Stimulated activated CD8-positive, alpha-beta memory T cell treated with anti-CD3 and anti-CD28 coated beads, Interleukin-7, amount 100 ng/mL, for 48 hours (primary cell): ENCODE results near the gene RAET1L.
"Not testable (repeated sequence)": the region's sequence is repeated elsewhere in the genome, so short reads cannot be mapped to it uniquely, and the experiment has no call there.

Experiments used
- DNase-seq, 2 donors: peaks; one replicate each; pipeline ENCODE4 v3.0.0-alpha.2; 2020; ENCODE audit warnings: low read depth in 1 of 2; ENCODE audit errors: extremely low read depth in 1 of 2

RAET1L gene

GRCh38 chr6:149995971-149996370 lies 29.4 kb downstream of the RAET1L start:
- no peak for DNase-seq

- DNase-seq: no peak
Observed at GRCh38 chr6:149995235-149995750, 30.0 kb downstream of the RAET1L start.

GRCh38 chr6:149991838-149992237 lies 33.5 kb downstream of the RAET1L start:
- no peak for DNase-seq

GRCh38 chr6:149991472-149991795 lies 33.9 kb downstream of the RAET1L start:
- not testable (repeated sequence) for DNase-seq

GRCh38 chr6:149990661-149991471 lies 34.5 kb downstream of the RAET1L start:
- DNase-seq: no peak

GRCh38 chr6:149990212-149990660 lies 35.1 kb downstream of the RAET1L start:
- DNase-seq: no peak

GRCh38 chr6:149988550-149989346 lies 36.6 kb downstream of the RAET1L start:
- no peak for DNase-seq

- DNase-seq: no peak
Observed at GRCh38 chr6:149987602-149988107, 37.7 kb downstream of the RAET1L start.

- no peak for DNase-seq
Observed at GRCh38 chr6:149985481-149985937, 39.8 kb downstream of the RAET1L start.

- no peak for DNase-seq
Observed at GRCh38 chr6:149984773-149985172, 40.6 kb downstream of the RAET1L start.

- DNase-seq: no peak
Observed at GRCh38 chr6:149983145-149983544, 42.2 kb downstream of the RAET1L start.

- DNase-seq: no peak
Observed at GRCh38 chr6:149979293-149979692, 46.0 kb downstream of the RAET1L start.

GRCh38 chr6:149978610-149979009 lies 46.7 kb downstream of the RAET1L start:
- no peak for DNase-seq

- DNase-seq: no peak
Observed at GRCh38 chr6:149977221-149977620, 48.1 kb downstream of the RAET1L start.

- no peak for DNase-seq
Observed at GRCh38 chr6:149975400-149975799, 49.9 kb downstream of the RAET1L start.

- DNase-seq: no peak
Observed at GRCh38 chr6:149974825-149975224, 50.5 kb downstream of the RAET1L start.

- not testable (repeated sequence) for DNase-seq
Observed at GRCh38 chr6:149974394-149974793, 50.9 kb downstream of the RAET1L start.

GRCh38 chr6:149969635-149970034 lies 55.7 kb downstream of the RAET1L start:
- no peak for DNase-seq

GRCh38 chr6:149968909-149969308 lies 56.4 kb downstream of the RAET1L start:
- DNase-seq: not testable (repeated sequence)
